ENCODE measurements around the gene IKZF1. TPM values are rescaled to one million over a fixed set of nuclear protein-coding genes. Genes with fewer than 3 reads are reported as not detected.

IKZF1 gene
- total RNA-seq, 1 experiment from 2014 or later = 0.57 TPM

- Histone ChIP-seq H3K4me3 (replicated peaks in 1 of 2; ENCODE audit: low read depth in 1 of 2, low read length in 2 of 2) (no peak overlapping the region), H3K9me2 (ENCODE audit: insufficient read depth) (no peaks in the 10 kb centered on the region), H3K79me2 (ENCODE audit: insufficient read depth, low read length) (no peaks in the 10 kb centered on the region), H3K9me3 (ENCODE audit: control insufficient read depth in 1 of 2, insufficient read depth in 1 of 2, low read depth in 1 of 2, low read length in 2 of 2) (no peaks in the 10 kb centered on the region), H3K27ac (ENCODE audit: low read depth, low read length) (no peak overlapping the region), H3K9ac (ENCODE audit: low read length) (no peak overlapping the region), H3K4me2 (ENCODE audit: low read length) (no peak overlapping the region), H2AFZ (ENCODE audit: low read depth, low read length, poor library complexity, severe bottlenecking) (no peak overlapping the region), H3K4me1 (ENCODE audit: control insufficient read depth in 1 of 2, insufficient read depth in 2 of 2, low read length in 2 of 2) (no peaks in the 10 kb centered on the region), H4K20me1 (ENCODE audit: insufficient read depth) (no peaks in the 10 kb centered on the region), H3K27me3 (ENCODE audit: insufficient read depth, low read length) (0 out of 2 replicates have a peak, but pooled peaks cover 4% of the 10 kb centered on the region), H3K36me3 (ENCODE audit: control insufficient read depth in 1 of 2, insufficient read depth in 2 of 2, low read length in 2 of 2) (no peaks in the 10 kb centered on the region)
- POLR2A ChIA-PET = no interaction called here
- ATAC-seq (no peak), DNase-seq (ENCODE audit: low read depth, low spot score) (no peak)
- CTCF ChIA-PET = no interaction called here
- RAD21 ChIA-PET (ENCODE audit: low non-redundant PET in 1 of 2, low total read pairs in 2 of 2, uncharacterized antibody in 2 of 2, unreplicated experiment in 2 of 2) = no interaction called here
- TF ChIP-seq MAX (IDR thresholded peaks at IDR 0.05) (no peak), RAD21 (IDR thresholded peaks at IDR 0.05; ENCODE audit: low read depth) (no peak), YY1 (IDR thresholded peaks at IDR 0.05; ENCODE audit: extremely low read depth, insufficient replicate concordance, low read depth, low read length) (no peak)
- BruUV-seq (replicated peaks) = no TSS peak
- intact Hi-C loops (cut with micrococcal nuclease) = no loop called here
Observed at GRCh38 chr7:50310361-50310760, 5.8 kb downstream of the IKZF1 start.

- ATAC-seq (no peak), DNase-seq (ENCODE audit: low read depth, low spot score) (no peak)
- TF ChIP-seq JUND (IDR thresholded peaks at IDR 0.05) = no peak
- TF ChIP-seq POLR2A (IDR thresholded peaks at IDR 0.05; ENCODE audit: borderline replicate concordance, extremely low read depth, insufficient read depth, insufficient read length) = no peak
- no peak for TF ChIP-seq TCF7L2 (IDR thresholded peaks at IDR 0.05; ENCODE audit: borderline replicate concordance, extremely low read depth, insufficient read depth, insufficient read length)
- TF ChIP-seq CBX3 (IDR thresholded peaks at IDR 0.05; ENCODE audit: low read depth) = no peak
- no peak for TF ChIP-seq YY1 (IDR thresholded peaks at IDR 0.05; ENCODE audit: extremely low read depth, insufficient replicate concordance, low read depth, low read length)
- TF ChIP-seq SIN3A (IDR thresholded peaks at IDR 0.05; ENCODE audit: low read depth) = no peak
- TF ChIP-seq RAD21 (IDR thresholded peaks at IDR 0.05; ENCODE audit: low read depth) = no peak
- TF ChIP-seq EGR1 (IDR thresholded peaks at IDR 0.05; ENCODE audit: low read depth) = no peak
- no peak for TF ChIP-seq MAX (IDR thresholded peaks at IDR 0.05)
- intact Hi-C loops (cut with micrococcal nuclease) = no loop called here
- no peaks in the 10 kb centered on the region for H3K9me3 ChIP-seq (ENCODE audit: control insufficient read depth in 1 of 2, insufficient read depth in 1 of 2, low read depth in 1 of 2, low read length in 2 of 2)
- H3K9me2 ChIP-seq (ENCODE audit: insufficient read depth) = no peaks in the 10 kb centered on the region
- H4K20me1 ChIP-seq (ENCODE audit: insufficient read depth) = no peaks in the 10 kb centered on the region
- no peaks in the 10 kb centered on the region for H3K79me2 ChIP-seq (ENCODE audit: insufficient read depth, low read length)
- no peak overlapping the region for H3K9ac ChIP-seq (ENCODE audit: low read length)
- H3K4me2 ChIP-seq (ENCODE audit: low read length) = no peak overlapping the region
- 0 out of 2 replicates have a peak, but pooled peaks cover 4% of the 10 kb centered on the region for H3K27me3 ChIP-seq (ENCODE audit: insufficient read depth, low read length)
- no peak overlapping the region for H3K27ac ChIP-seq (ENCODE audit: low read depth, low read length)
- H3K4me3 ChIP-seq (replicated peaks in 1 of 2; ENCODE audit: low read depth in 1 of 2, low read length in 2 of 2) = no peak overlapping the region
- BruUV-seq (replicated peaks) = no TSS peak
- RAD21 ChIA-PET (ENCODE audit: low non-redundant PET in 1 of 2, low total read pairs in 2 of 2, uncharacterized antibody in 2 of 2, unreplicated experiment in 2 of 2) = no interaction called here
- H2AFZ ChIP-seq (ENCODE audit: low read depth, low read length, poor library complexity, severe bottlenecking) = no peak overlapping the region
- no peaks in the 10 kb centered on the region for H3K36me3 ChIP-seq (ENCODE audit: control insufficient read depth in 1 of 2, insufficient read depth in 2 of 2, low read length in 2 of 2)
- POLR2A ChIA-PET = no interaction called here
- no peaks in the 10 kb centered on the region for H3K4me1 ChIP-seq (ENCODE audit: control insufficient read depth in 1 of 2, insufficient read depth in 2 of 2, low read length in 2 of 2)
- CTCF ChIA-PET = no interaction called here
Observed at GRCh38 chr7:50310956-50311355, 6.4 kb downstream of the IKZF1 start.
